GM12875 (cell line): ENCODE results near the gene DUXA.
"Not testable (repeated sequence)": the region's sequence is repeated elsewhere in the genome, so short reads cannot be mapped to it uniquely, and the experiment has no call there.

ENCODE experiments used
- H3K4me3 ChIP-seq: one replicate; pipeline ENCODE4 v1.5.1; 2011; ENCODE audit warnings: low read depth, low read length, control low read depth
- TF ChIP-seq, protein P1 (sequence below): IDR thresholded peaks from 2 replicates; pipeline ENCODE4 v1.5.1; 2011; ENCODE audit warnings: low read depth, mild to moderate bottlenecking, control low read depth, inconsistent platforms, low read length, moderate library complexity, borderline replicate concordance; ENCODE audit not compliant: insufficient read depth

The DUXA gene

GRCh38 chr19:57167385-57167784 is at the start of gene DUXA:
DUXA (minus strand) TSS chr19:57167485; CDS start chr19:57167443, 42 bp downstream.
- TF ChIP-seq, protein P1, sequence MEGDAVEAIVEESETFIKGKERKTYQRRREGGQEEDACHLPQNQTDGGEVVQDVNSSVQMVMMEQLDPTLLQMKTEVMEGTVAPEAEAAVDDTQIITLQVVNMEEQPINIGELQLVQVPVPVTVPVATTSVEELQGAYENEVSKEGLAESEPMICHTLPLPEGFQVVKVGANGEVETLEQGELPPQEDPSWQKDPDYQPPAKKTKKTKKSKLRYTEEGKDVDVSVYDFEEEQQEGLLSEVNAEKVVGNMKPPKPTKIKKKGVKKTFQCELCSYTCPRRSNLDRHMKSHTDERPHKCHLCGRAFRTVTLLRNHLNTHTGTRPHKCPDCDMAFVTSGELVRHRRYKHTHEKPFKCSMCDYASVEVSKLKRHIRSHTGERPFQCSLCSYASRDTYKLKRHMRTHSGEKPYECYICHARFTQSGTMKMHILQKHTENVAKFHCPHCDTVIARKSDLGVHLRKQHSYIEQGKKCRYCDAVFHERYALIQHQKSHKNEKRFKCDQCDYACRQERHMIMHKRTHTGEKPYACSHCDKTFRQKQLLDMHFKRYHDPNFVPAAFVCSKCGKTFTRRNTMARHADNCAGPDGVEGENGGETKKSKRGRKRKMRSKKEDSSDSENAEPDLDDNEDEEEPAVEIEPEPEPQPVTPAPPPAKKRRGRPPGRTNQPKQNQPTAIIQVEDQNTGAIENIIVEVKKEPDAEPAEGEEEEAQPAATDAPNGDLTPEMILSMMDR: no peak
- H3K4me3 ChIP-seq: no peak within 1 kb of the TSS

DNA sequence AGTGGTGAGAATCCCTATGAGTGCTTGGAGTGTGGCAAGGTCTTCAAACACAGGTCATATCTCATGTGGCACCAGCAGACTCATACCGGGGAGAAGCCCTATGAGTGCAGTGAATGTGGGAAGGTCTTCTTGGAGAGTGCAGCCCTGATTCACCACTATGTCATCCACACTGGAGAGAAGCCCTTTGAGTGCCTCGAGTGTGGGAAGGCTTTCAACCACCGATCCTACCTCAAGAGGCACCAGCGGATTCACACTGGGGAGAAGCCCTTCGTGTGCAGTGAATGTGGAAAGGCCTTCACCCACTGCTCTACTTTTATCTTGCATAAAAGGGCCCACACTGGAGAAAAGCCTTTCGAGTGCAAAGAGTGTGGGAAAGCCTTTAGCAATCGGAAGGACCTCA is 44.8 kb upstream of the DUXA start:
- TF ChIP-seq, protein P1: no peak

GRCh38 chr19:57210381-57210780 is 43.1 kb upstream of the DUXA start:
- no peak overlapping the region for H3K4me3 ChIP-seq
- TF ChIP-seq, protein P1: no peak

More for the DNA sequence above, 44.8 kb upstream of the DUXA start:
- H3K4me3 ChIP-seq: no peak overlapping the region

GRCh38 chr19:57202160-57202559 is 34.9 kb upstream of the DUXA start:
- H3K4me3 ChIP-seq: no peak overlapping the region
- TF ChIP-seq, protein P1: no peak

DNA sequence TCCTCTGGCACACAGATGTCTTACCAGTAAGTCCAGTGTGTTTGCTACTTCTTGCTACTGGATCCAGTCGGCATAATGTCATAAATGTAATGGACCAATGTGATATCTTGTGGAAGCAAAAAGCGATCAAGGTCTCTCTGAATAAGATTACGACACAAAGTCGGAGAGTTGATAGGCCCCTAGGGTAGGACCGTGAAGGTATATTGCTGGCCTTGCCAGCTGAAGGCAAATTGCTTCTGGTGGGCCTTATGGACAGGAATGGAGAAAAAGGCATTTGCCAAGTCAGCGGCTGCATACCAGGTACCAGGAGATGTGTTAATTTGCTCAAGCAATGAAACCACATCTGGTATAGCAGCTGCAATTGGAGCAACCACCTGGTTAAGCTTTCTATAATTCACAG is 30.6 kb upstream of the DUXA start:
- H3K4me3 ChIP-seq: not testable (repeated sequence)

- TF ChIP-seq, protein P1: no peak
- no peak overlapping the region for H3K4me3 ChIP-seq
These were observed 25.7 kb upstream of the DUXA start for GRCh38 chr19:57192993-57193392.

- TF ChIP-seq, protein P1: no peak
- H3K4me3 ChIP-seq: peak overlapping the region; percentile 84
These were observed 24.8 kb upstream of the DUXA start for GRCh38 chr19:57192077-57192420.
